HepG2 (cell line): ENCODE data around the gene GP2. TPM values are rescaled to one million over a fixed set of nuclear protein-coding genes. Genes with fewer than 3 reads are reported as not detected.
A peak's percentile ranks its signal among the peaks of the same experiment; 100 is the strongest.

ENCODE experiments used
- ATAC-seq: fragments of 200-7000 bp; cut with Tn5 transposase; 3 replicates; pipeline ENCODE4 v1.9.1; 2020; ENCODE audit warnings: mild to moderate bottlenecking, moderate library complexity
- BruUV-seq: library from RNA; stranded (reverse); fragments of 400-500 nt; replicated peaks from 2 replicates; lab custom pipeline; 2021; lab: Mats Ljungman, UMichigan
- CTCF ChIA-PET: fragments of 300-600 bp; formaldehyde crosslinking; extraction: SDS; loops from one replicate; lab custom pipeline; 2021; ENCODE audit warnings: low total read pairs, inconsistent platforms, low intra/inter-chr PET ratio; lab: Yijun Ruan, JAX
- POLR2A ChIA-PET: fragments of 350-600 bp; sonication (Branson Sonifier 250); formaldehyde crosslinking; loops from one replicate; lab custom pipeline; 2020; ENCODE audit warnings: antibody characterized with exemption, inconsistent platforms; lab: Yijun Ruan, JAX
- DNase-seq: peaks from one replicate; pipeline ENCODE4 v3.0.0-alpha.2; 2015; ENCODE audit warnings: low spot score
- FAIRE-seq: peaks from 3 replicates; lab custom pipeline; 2011; peaks lifted over from hg19 to GRCh38; lab: Jason Lieb, UNC
- H2AFZ ChIP-seq: one replicate; pipeline ENCODE4 v1.6.1; 2011; ENCODE audit warnings: low read length, inconsistent platforms
- H3K27ac ChIP-seq: fragments of 300-600 bp; 3 replicates; pipeline ENCODE4 v1.8.0; 2011; ENCODE audit warnings: mixed run types, mild to moderate bottlenecking, mixed read lengths, low read length, inconsistent platforms; ENCODE audit not compliant: insufficient read depth; ENCODE audit errors: extremely low read length
- H3K27me3 ChIP-seq, 2 experiments: fragments of 200-600 bp in 1 of 2; 2 replicates in 1 of 2; 3 replicates in 1 of 2; pipeline versions ENCODE4 v1.6.0 to v1.8.0; 2011; ENCODE audit warnings: low read length in 2 of 2, mild to moderate bottlenecking in 2 of 2, moderate library complexity in 2 of 2, inconsistent platforms in 1 of 2; ENCODE audit not compliant: insufficient read depth in 2 of 2, control insufficient read depth in 1 of 2
- H3K36me3 ChIP-seq, 2 experiments: fragments of 200-600 bp in 1 of 2; replicated peaks in 1 of 2; 2 replicates in 1 of 2; 3 replicates in 1 of 2; pipeline versions ENCODE4 v1.5.1 to v1.8.0; 2011; ENCODE audit warnings: low read length in 2 of 2, inconsistent platforms in 1 of 2; ENCODE audit not compliant: insufficient read depth in 2 of 2, control insufficient read depth in 1 of 2
- H3K4me1 ChIP-seq: 2 replicates; pipeline ENCODE4 v1.5.1; 2012; ENCODE audit warnings: low read length, inconsistent platforms; ENCODE audit not compliant: insufficient read depth
- H3K4me2 ChIP-seq: 2 replicates; pipeline ENCODE4 v1.6.0; 2011; ENCODE audit warnings: low read depth, low read length, inconsistent platforms
- H3K4me3 ChIP-seq, 3 experiments: fragments of 200-600 bp in 1 of 3; sonication (generic), shearing (Covaris generic) in 1 of 3; replicated peaks in 1 of 3; 2 replicates each; pipeline ENCODE4 v1.5.1; 2011 to 2016; ENCODE audit warnings: low read length in 3 of 3, inconsistent platforms in 2 of 3, low read depth in 2 of 3, mild to moderate bottlenecking in 2 of 3, control low read depth in 1 of 3, mixed read lengths in 1 of 3; ENCODE audit not compliant: insufficient read depth in 1 of 3
- H3K79me2 ChIP-seq: one replicate; pipeline ENCODE4 v1.6.1; 2011; ENCODE audit warnings: low read length, inconsistent platforms; ENCODE audit not compliant: insufficient read depth
- H3K9ac ChIP-seq: 2 replicates; pipeline ENCODE4 v1.6.0; 2011; ENCODE audit warnings: mild to moderate bottlenecking, low read depth, low read length, inconsistent platforms; ENCODE audit not compliant: insufficient read depth
- H3K9me3 ChIP-seq: 2 replicates; pipeline ENCODE4 v1.5.1; 2012; ENCODE audit warnings: mild to moderate bottlenecking, low read length
- H4K20me1 ChIP-seq: 2 replicates; pipeline ENCODE4 v1.6.0; 2011; ENCODE audit warnings: inconsistent platforms, mild to moderate bottlenecking, low read length, moderate library complexity; ENCODE audit not compliant: insufficient read depth
- FOXM1 ChIP-seq: sonication (generic); formaldehyde crosslinking; IDR thresholded peaks from 2 replicates; pipeline ENCODE4 v1.5.0; 2020; ENCODE audit warnings: missing genetic modification reagents
- KLF9 ChIP-seq: IDR thresholded peaks from 2 replicates; pipeline ENCODE4 v1.6.1; 2016; ENCODE audit warnings: low read depth
- MAFF ChIP-seq: IDR thresholded peaks from 2 replicates; pipeline ENCODE4 v1.6.1; 2011; ENCODE audit warnings: low read depth, low read length, improper control_type of control experiment
- MAFK ChIP-seq, 2 experiments: IDR thresholded peaks in 1 of 2; conservative IDR thresholded peaks in 1 of 2; 2 replicates each; pipeline ENCODE4 v1.6.1; 2011; ENCODE audit warnings: improper control_type of control experiment in 2 of 2, low read length in 2 of 2
- RFX1 ChIP-seq: fragments of 450-650 bp; IDR thresholded peaks from 2 replicates; pipeline ENCODE4 v1.6.1; 2017
- ZHX2 ChIP-seq, 2 experiments: sonication (generic) in 1 of 2; formaldehyde crosslinking in 1 of 2; IDR thresholded peaks; 2 replicates each; pipeline versions ENCODE4 v1.6.1 to v1.9.0; 2014 to 2022; ENCODE audit warnings: antibody characterized with exemption in 1 of 2, borderline replicate concordance in 1 of 2, inconsistent platforms in 1 of 2, low read depth in 1 of 2, missing genetic modification reagents in 1 of 2
- WGBS: methylation state at CpG from one replicate; pipeline ENCODE4 v1.1.6; 2017; ENCODE audit warnings: low lambda C conversion rate; 5-methylcytosine and 5-hydroxymethylcytosine counted together
- in situ Hi-C: cut with HindIII; loops from 2 replicates; pipeline ENCODE4 v1.10.0; 2017; ENCODE audit warnings: low pct_unique_long_range_greater_than_20kb; ENCODE audit not compliant: extremely low pct_ligation_motif_present
- intact Hi-C: fragments of 100-400 bp; cut with micrococcal nuclease; formaldehyde crosslinking; loops from one replicate; pipeline ENCODE4 v1.10.0; 2022; ENCODE audit not compliant: unreplicated experiment
- polyA plus RNA-seq, 8 experiments: library from polyadenylated mRNA; depleted of rRNA in 3 of 8; stranded (reverse) in 7 of 8; unstranded in 1 of 8; fragments of >200 nt; fragmentation: Illumina TruSeq in 4 of 8; extraction: Trizol in 4 of 8; gene quantifications; 2 replicates each; pipeline versions ENCODE4 v1.2.1 to v1.2.3, GENCODE V29; 2011 to 2016; ENCODE audit warnings: low read depth in 4 of 8, missing spikeins in 1 of 8, mixed read lengths in 1 of 8; ENCODE audit not compliant: insufficient read depth in 1 of 8
- total RNA-seq, 5 experiments: library from RNA; depleted of rRNA; stranded (reverse); fragments of >200 nt; fragmentation: Illumina TruSeq; extraction: Trizol; gene quantifications; 2 replicates each; pipeline ENCODE4 v1.2.3, GENCODE V29; 2016; ENCODE audit warnings: low read depth in 1 of 5

Gene GP2
- total and polyA plus RNA-seq, 2 of the 13 experiments (the other 11 are each of a cell fraction or from before 2014, with no cell fraction given), result 0.15 to 0.69 TPM

GRCh38 chr16:20303012-20303411, 24.3 kb downstream of the GP2 start:
- Histone ChIP-seq H3K9ac (no peak overlapping the region), H3K79me2 (no peaks in the 10 kb centered on the region), H4K20me1 (no peaks in the 10 kb centered on the region), H3K27ac (no peak overlapping the region), H3K4me3 (no peak overlapping the region), H2AFZ (no peak overlapping the region), H3K27me3 (no peaks in the 10 kb centered on the region), H3K9me3 (no peaks in the 10 kb centered on the region), H3K4me1 (no peaks in the 10 kb centered on the region), H3K36me3 (no peaks in the 10 kb centered on the region), H3K4me2 (no peak overlapping the region)
- BruUV-seq, result no TSS peak
- intact Hi-C loops, result loop anchor here (10.0 kb wide), 1 partner anchor 698 kb away; no protein-coding TSS in a partner anchor
- in situ Hi-C loops, result loop anchor here (5.0 to 25.0 kb wide), 2 partner anchors 396 to 716 kb away; no protein-coding TSS in a partner anchor
- FAIRE-seq (peak; percentile 15), ATAC-seq (no peak), DNase-seq (no peak)
- ChIA-PET POLR2A (no interaction called here), CTCF (interaction anchor here (0.9 kb wide), 1 partner anchor 396 kb away, joined by 3 read pairs; no protein-coding TSS in a partner anchor)
- under 1% methylated on average over 4 of the region's 4 CpGs for WGBS
- TF ChIP-seq ZHX2 (IDR thresholded peaks at IDR 0.05; ENCODE audit: low read depth) (no peak), ZHX2 (CRISPR knock-in tag; IDR thresholded peaks at IDR 0.05; ENCODE audit: borderline replicate concordance) (no peak), MAFK (conservative IDR thresholded peaks at IDR 0.05 in 1 of 2, IDR thresholded peaks at IDR 0.05 in 1 of 2; ENCODE audit: low read length in 2 of 2) (peak; percentile 39 to 52; a peak in 2 of 4 replicates), FOXM1 (CRISPR knock-in tag) (no peak), RFX1 (no peak), MAFF (0 out of 2 replicates have a peak, but pooled peaks have one; percentile 24), KLF9 (CRISPR knock-in tag) (no peak)
